Activated T-helper 1 cell treated with anti-CD3 and anti-CD28 coated beads, Interleukin-2, amount 50 U/mL, for 16 hours (primary cell): ENCODE data around the gene TUBB4B.

Experiments used
- DNase-seq, 2 donors: peaks; one replicate each; pipeline ENCODE4 v3.0.0-alpha.2; 2020; ENCODE audit warnings: low read depth in 1 of 2, low spot score in 1 of 2

The TUBB4B gene

DNA sequence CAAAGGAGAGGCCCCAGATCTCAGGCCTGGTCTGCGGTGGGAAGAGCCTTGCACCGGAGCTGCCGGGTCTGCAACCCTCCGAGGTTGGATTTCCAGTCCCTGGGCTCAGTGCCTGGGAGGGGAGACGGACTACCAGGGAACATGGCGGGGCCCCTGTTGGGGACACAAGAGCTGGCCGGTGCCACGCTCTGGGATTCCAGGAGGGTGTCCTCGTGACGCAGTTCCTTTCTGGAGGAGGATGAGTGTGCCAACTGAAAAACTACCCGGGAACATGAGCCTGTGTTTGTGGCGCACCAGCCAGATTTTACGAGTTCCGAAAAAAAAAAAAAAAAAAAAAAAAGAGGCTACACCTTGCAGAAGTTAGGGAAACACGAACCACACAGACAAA, 52.0 kb downstream of the TUBB4B start:
- DNase-seq: no peak
